GM21529 (cell line): ENCODE results near the gene SETD2.
"Not testable (repeated sequence)": the region's sequence is repeated elsewhere in the genome, so short reads cannot be mapped to it uniquely, and the experiment has no call there.

Experiments
- ATAC-seq: cut with Tn5 transposase; IDR thresholded peaks from one replicate; pipeline ENCODE4 v1.9.1; 2021; ENCODE audit not compliant: unreplicated experiment

SETD2 gene

GRCh38 chr3:47041114-47041513, 122.8 kb downstream of the SETD2 start:
- no peak for ATAC-seq

DNA sequence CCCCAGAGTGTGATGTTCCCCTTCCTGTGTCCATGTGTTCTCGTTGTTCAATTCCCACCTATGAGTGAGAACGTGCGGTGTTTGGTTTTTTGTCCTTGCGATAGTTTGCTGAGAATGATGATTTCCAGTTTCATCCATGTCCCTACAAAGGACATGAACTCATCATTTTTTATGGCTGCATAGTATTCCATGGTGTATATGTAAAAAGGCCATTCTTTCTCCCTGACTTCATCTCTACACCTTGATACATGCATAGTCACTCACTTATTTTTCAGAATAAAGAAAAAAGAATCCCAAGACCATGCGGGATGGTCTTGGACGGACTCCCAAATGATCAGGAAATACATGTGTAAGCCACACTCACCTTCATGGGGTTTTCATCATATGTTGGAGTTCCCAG, 126.6 kb downstream of the SETD2 start:
- ATAC-seq, result not testable (repeated sequence)

GRCh38 chr3:47036145-47036544, 127.8 kb downstream of the SETD2 start:
- ATAC-seq, result no peak

- ATAC-seq, result no peak
Observed at GRCh38 chr3:47035645-47036044, 128.3 kb downstream of the SETD2 start.

DNA sequence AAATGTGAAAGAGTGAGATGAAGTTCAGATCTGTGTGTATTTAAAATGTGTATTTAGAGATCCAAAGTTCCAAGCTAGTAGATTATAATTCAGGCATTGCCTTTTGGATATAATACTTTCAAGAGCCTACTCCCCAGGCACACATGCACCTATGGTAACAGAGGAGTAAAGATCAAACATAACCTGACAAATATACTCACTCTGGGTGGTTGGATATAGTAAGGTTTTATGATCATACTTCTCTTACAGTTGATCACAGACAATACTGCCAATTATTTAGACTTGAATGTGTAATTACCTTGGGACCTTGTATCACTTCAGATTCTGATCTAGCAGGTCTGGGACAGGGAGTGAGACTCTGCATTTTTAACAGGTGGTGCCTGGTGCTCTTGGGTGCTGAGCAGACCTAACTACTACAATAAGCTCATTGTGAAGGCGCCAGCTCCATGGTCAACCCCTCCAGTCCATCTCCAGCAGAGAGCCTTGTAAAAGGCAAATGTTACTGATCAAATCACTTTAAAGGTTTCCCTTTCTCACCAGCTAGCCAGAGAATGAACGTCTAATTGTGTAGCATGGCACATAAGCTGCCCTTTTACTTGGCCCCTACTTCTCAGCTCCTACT, 128.9 kb downstream of the SETD2 start:
- ATAC-seq, result no peak

GRCh38 chr3:47031041-47031440, 132.9 kb downstream of the SETD2 start:
- not testable (repeated sequence) for ATAC-seq

DNA sequence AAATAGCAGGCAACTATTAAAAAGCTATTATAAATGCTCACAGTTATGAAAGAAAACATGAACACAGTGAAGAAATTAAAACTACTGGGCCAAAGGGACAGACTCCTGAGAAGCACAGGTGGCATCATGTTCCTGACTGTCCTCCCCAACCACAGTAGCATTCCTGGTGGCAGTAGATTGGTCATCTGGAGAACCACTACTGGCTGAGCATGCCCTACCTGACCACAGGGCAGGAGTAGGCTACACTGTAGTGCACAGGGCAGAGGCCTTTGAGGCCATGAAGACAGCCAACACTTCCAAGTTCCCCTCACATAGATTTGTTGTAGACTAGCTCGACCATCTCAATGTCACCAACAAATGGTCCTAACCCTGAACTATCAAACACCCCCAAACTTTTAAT, 135.2 kb downstream of the SETD2 start:
- no peak for ATAC-seq

DNA sequence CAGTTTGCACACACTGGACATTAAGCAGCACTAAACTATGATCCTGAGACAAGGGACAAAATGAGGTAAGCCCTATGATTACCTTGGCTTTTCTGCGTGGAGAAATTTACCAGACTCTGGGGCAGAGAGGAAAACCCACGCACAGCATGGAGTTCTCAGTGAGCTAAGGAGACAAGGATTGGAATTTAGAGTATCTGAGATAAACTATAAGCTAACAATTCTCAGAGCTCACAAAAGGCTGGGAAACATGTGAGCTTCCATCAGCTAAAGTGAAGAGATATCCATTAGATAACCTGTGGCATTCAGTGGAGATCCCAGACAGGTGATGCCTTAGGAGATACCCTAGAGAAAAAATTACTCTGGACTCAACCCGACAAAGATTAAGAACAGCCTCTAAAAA, 135.8 kb downstream of the SETD2 start:
- no peak for ATAC-seq

DNA sequence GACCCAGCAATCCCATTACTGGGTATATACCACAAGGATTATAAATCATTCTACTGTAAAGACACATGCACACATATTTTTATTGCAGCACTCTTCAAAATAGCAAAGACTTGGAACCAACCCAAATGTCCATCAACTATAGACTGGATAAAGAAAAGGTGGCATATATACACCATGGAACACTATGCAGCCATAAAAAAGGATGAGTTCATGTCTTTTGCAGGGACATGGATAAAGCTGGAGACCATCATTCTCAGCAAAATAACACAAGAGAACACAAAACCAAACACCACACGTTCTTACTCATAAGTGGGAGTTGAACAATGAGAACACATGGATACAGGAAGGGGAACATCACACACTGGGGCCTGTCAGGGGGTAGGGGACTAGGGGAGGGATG, 137.5 kb downstream of the SETD2 start:
- ATAC-seq, result not testable (repeated sequence)

- no peak for ATAC-seq
Observed at GRCh38 chr3:47024932-47025331, 139.0 kb downstream of the SETD2 start.

GRCh38 chr3:47022641-47023071, 141.3 kb downstream of the SETD2 start:
- ATAC-seq, result no peak

DNA sequence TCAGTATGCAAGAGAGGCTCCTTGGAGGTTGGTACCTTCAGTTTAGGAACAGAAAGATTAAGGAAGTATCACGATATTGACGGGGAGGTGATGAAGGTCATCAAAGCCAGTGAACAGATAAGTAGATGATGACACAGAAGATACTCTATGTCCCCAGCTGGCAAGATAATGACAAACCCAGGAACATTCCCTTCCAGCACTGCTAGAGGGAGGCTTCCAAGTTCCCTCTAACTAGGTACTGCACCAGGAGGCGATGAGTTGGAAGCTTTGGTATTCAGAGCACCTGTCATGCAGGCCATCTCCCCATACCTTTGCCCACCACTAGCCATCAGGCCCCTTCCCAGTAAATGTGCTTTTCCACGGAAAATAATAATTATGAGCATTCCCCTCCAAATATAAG, 143.6 kb downstream of the SETD2 start:
- no peak for ATAC-seq

GRCh38 chr3:47019201-47019600, 144.7 kb downstream of the SETD2 start:
- peak; percentile 58 for ATAC-seq

GRCh38 chr3:47018269-47018611, 145.7 kb downstream of the SETD2 start:
- ATAC-seq, result no peak

DNA sequence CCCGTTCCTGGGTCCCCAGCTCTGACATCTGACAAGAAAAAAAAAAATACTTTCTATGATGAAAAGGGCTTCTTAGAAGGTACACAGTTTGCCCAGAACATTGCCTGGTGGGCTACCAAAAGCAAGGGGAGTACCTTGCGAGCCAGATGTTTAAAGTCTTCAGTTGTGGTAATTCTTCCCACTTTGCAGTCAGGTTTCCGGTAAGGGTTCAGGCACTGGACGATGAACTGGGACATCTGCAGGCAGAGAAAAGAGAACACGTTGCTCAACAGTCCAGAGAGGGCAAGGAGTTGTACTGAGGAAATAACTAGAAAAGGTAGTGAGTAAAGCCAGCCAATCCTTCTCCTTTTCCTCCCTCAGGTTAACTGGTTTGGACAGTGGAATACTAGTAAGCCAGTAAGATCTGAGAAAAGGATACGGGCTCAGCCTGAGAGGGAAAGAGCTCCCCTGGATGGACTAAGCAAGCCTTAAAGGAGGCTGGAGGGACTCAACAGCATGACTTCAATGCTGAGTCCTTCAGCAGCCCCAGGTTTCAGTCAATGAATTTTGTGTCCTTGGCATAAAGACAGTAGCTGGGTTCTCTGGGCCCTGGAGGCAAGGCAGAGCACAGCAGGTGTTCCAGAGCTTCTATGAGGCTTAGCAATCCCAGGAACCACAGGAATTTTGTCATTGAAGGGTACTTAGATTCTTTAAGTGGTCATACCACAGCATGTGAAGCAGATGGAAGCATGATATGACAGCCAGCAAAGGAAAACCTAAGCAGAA, 146.2 kb downstream of the SETD2 start:
- ATAC-seq, result no peak

DNA sequence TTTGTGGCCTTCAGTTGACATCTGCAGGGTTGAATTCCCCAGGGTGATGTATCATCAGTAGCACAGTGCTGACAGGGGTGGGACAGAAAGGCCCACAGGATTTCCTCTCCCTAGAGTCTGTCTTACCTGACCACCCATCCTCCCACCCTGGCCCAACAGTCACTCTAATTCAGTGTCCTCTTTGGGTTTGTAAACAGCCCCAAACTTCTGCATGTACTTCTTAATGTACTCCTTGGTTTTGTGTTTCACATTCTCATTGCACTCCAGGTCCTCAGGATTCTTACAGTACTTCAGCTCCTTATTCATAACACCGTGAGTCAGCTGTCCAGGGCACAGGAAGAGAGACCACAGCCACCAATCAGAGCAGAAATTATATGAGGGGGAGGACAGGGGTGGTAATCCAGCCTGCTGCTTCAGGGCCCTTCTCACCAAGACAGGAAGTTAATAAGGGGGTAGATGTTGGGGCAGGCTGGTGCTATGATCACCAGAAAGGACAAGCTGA, 146.9 kb downstream of the SETD2 start:
- no peak for ATAC-seq

GRCh38 chr3:47016086-47016933, 147.6 kb downstream of the SETD2 start:
- ATAC-seq, result no peak

DNA sequence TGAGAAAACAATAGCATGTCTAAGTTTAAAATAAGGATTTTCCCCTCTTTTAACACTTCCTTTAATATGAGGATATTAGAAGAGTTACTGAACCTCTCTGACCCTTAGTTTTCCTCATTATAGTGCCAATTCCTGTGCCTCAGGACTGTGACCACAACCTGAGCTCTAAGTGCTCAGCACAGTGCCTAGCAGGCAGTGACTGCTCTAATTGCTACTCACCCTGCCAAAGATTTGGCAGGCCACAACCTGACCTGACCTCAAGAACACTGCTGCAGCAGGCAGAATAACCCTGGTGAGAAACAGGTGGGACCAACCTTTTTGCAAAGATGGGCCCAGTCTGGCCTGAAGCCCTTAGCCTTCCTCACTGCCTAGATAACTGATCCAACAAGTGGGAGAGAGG, 148.8 kb downstream of the SETD2 start:
- ATAC-seq, result no peak

DNA sequence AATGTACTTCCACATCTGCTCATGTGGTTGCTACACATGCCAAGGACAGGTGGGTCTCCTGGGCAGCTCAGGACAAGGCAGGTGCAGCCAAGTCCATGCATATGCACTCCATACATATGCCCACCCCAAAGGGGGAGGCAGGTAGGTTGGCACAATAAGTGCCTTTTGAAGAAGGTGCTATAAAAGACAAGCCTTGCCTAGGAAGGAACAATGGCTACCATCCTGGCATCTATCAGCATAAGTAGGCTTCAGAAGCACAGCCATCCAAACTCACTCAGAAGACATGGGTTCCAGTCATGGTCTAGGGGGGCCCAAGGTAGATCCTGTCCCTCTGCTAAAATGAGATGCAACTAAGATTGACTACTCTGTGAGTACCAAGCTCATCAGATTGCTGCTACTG, 149.9 kb downstream of the SETD2 start:
- no peak for ATAC-seq

GRCh38 chr3:47013231-47013630, 150.7 kb downstream of the SETD2 start:
- ATAC-seq, result no peak

DNA sequence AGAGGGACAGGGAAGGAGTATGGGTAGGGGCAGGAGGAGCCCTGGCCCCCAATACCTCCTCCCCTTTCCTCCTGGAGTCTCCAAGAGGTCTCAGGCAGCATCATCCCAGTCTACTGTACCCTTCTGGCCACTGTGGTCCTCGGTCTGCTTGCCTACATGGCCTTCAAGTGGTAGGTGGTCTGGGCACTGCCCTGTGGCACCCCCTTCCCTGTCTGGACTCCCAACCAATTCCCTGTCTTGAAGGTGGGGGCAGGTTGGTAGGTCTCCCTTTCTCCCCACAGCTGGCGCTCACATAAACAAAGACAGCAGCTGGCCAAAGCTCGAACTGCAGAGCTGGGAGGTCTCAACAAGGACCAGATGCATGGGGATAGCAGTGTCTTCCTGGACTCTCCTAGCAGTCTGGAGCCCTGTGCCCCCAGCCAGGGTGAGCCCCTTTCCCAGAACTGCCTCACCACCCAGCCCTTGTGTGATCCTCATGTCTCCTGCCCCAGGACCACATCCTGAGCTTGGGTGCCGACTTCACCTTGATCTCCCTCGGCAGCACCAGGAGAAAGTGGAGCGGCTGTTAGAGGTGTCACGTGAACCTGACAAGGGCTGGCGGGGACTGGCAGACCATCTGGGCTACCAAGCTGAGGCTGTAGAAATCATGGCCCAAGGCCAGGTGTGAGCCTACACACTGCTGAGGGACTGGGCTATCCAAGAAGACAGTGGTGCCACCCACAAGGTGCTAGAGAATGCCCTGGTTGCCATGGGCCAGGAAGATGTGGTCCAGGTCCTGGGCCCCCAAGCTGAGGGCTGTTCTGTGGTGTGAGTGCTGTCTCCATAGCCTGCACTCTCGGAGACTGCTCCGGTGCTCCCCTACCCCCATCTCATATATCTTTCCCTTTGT, 151.3 kb downstream of the SETD2 start:
- no peak for ATAC-seq
